B cell (primary cell): ENCODE measurements around the gene ARL3. TPM values are rescaled to one million over a fixed set of nuclear protein-coding genes. Genes with fewer than 3 reads are reported as not detected.

Experiments used
- ATAC-seq: fragments of 200-7000 bp; cut with Tn5 transposase; one replicate; pipeline ENCODE4 v1.10.0; 2021; ENCODE audit warnings: low read depth, mild to moderate bottlenecking, moderate number of reproducible peaks, moderate library complexity
- CTCF ChIA-PET: fragments of 350-600 bp; sonication (Branson Sonifier 250); formaldehyde crosslinking; loops from one replicate; lab custom pipeline; 2021; ENCODE audit warnings: antibody characterized with exemption, inconsistent platforms; lab: Charles Lee
- POLR2A ChIA-PET: fragments of 350-600 bp; sonication (Branson Sonifier 250); formaldehyde crosslinking; loops from one replicate; lab custom pipeline; 2021; ENCODE audit warnings: antibody characterized with exemption; lab: Charles Lee
- DNase-seq: peaks from one replicate; pipeline ENCODE4 v3.0.0; 2013
- H2AFZ ChIP-seq: 2 replicates; pipeline ENCODE4 v1.6.1; 2012; ENCODE audit warnings: mild to moderate bottlenecking, low read depth, low read length; ENCODE audit not compliant: insufficient read depth, poor library complexity, severe bottlenecking
- H3K27ac ChIP-seq, 2 donors: 1 replicate in 1 of 2; 2 replicates in 1 of 2; pipeline ENCODE4 v1.5.1; 2012 to 2013; ENCODE audit warnings: low read length in 2 of 2, mild to moderate bottlenecking in 2 of 2, moderate library complexity in 1 of 2
- H3K27me3 ChIP-seq, 4 experiments: fragments of 200-600 bp in 1 of 4; sonication (generic) in 1 of 4; replicated peaks in 1 of 4; 1 replicate in 2 of 4; 2 replicates in 2 of 4; pipeline versions ENCODE4 v1.6.1 to v1.7.0; 2013 to 2016; ENCODE audit warnings: low read length in 3 of 4, mild to moderate bottlenecking in 2 of 4, mixed read lengths in 1 of 4, moderate library complexity in 1 of 4; ENCODE audit not compliant: insufficient read depth in 4 of 4, control insufficient read depth in 3 of 4; ENCODE audit errors: control extremely low read depth in 1 of 4
- H3K36me3 ChIP-seq, 2 experiments: replicated peaks in 1 of 2; 1 replicate in 1 of 2; 2 replicates in 1 of 2; pipeline versions ENCODE4 v1.6.1 to v1.7.1; 2013; ENCODE audit warnings: low read length in 1 of 2; ENCODE audit not compliant: insufficient read depth in 2 of 2, control insufficient read depth in 1 of 2; ENCODE audit errors: control extremely low read depth in 1 of 2, extremely low read depth in 1 of 2
- H3K4me1 ChIP-seq, 2 donors: fragments of 200-600 bp in 1 of 2; sonication (generic) in 1 of 2; 1 replicate in 1 of 2; 2 replicates in 1 of 2; pipeline versions ENCODE4 v1.5.1 to v1.6.1; 2013 to 2017; ENCODE audit warnings: low read length in 2 of 2; ENCODE audit not compliant: control insufficient read depth in 2 of 2, insufficient read depth in 2 of 2
- H3K4me2 ChIP-seq: replicated peaks from 2 replicates; pipeline ENCODE3; 2012; ENCODE audit warnings: mild to moderate bottlenecking, low read depth, low read length; ENCODE audit not compliant: poor library complexity, severe bottlenecking
- H3K4me3 ChIP-seq, 5 experiments: fragments of 200-600 bp in 1 of 5; sonication (generic) in 1 of 5; 1 replicate in 3 of 5; 2 replicates in 2 of 5; pipeline versions ENCODE4 v1.5.1 to v1.7.0; 2011 to 2016; ENCODE audit warnings: low read length in 4 of 5, mild to moderate bottlenecking in 4 of 5, low read depth in 2 of 5, control low read depth in 1 of 5, moderate library complexity in 1 of 5; ENCODE audit not compliant: insufficient read depth in 1 of 5; ENCODE audit errors: control extremely low read depth in 1 of 5, extremely low read depth in 1 of 5
- H3K79me2 ChIP-seq: fragments of 200-600 bp; sonication (generic); one replicate; pipeline ENCODE4 v1.6.0; 2016; ENCODE audit warnings: low read length; ENCODE audit not compliant: control insufficient read depth, insufficient read depth
- H3K9ac ChIP-seq: fragments of 200-600 bp; sonication (generic); 2 replicates; pipeline ENCODE4 v1.6.1; 2017; ENCODE audit warnings: mild to moderate bottlenecking, low read length, moderate library complexity
- H3K9me3 ChIP-seq, 3 donors: one replicate each; pipeline versions ENCODE4 v1.6.1 to v1.7.1; 2013; ENCODE audit warnings: low read length in 2 of 3; ENCODE audit not compliant: control insufficient read depth in 2 of 3, insufficient read depth in 1 of 3; ENCODE audit errors: control extremely low read depth in 1 of 3
- H4K20me1 ChIP-seq: 2 replicates; pipeline ENCODE4 v1.6.0; 2012; ENCODE audit warnings: mild to moderate bottlenecking, low read length; ENCODE audit not compliant: insufficient read depth, control insufficient read depth, poor library complexity, severe bottlenecking
- H3K27ac Mint-ChIP-seq: one replicate; pipeline ENCODE4 v1.8.0; 2021; ENCODE audit warnings: mixed read lengths
- H3K27me3 Mint-ChIP-seq: one replicate; pipeline ENCODE4 v1.8.0; 2021; ENCODE audit warnings: mixed read lengths
- H3K4me1 Mint-ChIP-seq: one replicate; pipeline ENCODE4 v1.8.0; 2021; ENCODE audit warnings: mixed read lengths
- H3K4me3 Mint-ChIP-seq: one replicate; pipeline ENCODE4 v1.8.0; 2021; ENCODE audit warnings: mixed read lengths
- H3K9me3 Mint-ChIP-seq: one replicate; pipeline ENCODE4 v1.8.0; 2022; ENCODE audit warnings: mixed read lengths; ENCODE audit not compliant: insufficient read depth
- EZH2 ChIP-seq: IDR thresholded peaks from 2 replicates; pipeline ENCODE4 v1.6.1; 2012; ENCODE audit warnings: borderline replicate concordance, low read depth, mild to moderate bottlenecking, moderate library complexity, low read length; ENCODE audit not compliant: insufficient read depth, poor library complexity, severe bottlenecking
- WGBS: methylation state at CpG from one replicate; pipeline ENCODE4 v1.1.5; 2013; ENCODE audit warnings: missing lambda C conversion rate; ENCODE audit not compliant: insufficient coverage; 5-methylcytosine and 5-hydroxymethylcytosine counted together
- intact Hi-C: fragments of 100-400 bp; cut with micrococcal nuclease; formaldehyde crosslinking; loops from one replicate; pipeline ENCODE4 v1.10.0; 2022
- polyA plus RNA-seq: library from polyadenylated mRNA; depleted of rRNA; stranded (reverse); fragments of >200 nt; gene quantifications from 2 replicates; pipeline ENCODE4 v1.2.3, GENCODE V29; 2012
- total RNA-seq, 2 donors: library from RNA; stranded (reverse); fragments of 120-200 nt in 1 of 2; gene quantifications; 1 replicate in 1 of 2; 2 replicates in 1 of 2; pipeline versions ENCODE4 v1.2.3 to v1.2.4, GENCODE V29; 2013 to 2022
- TF ChIP-seq, protein P1 (sequence below): fragments of 200-600 bp; IDR thresholded peaks from one replicate; pipeline ENCODE4 v1.8.0; 2022; ENCODE audit warnings: antibody characterized with exemption, mild to moderate bottlenecking

The ARL3 gene
- total and polyA plus RNA-seq, 2 donors (not counting 1 experiment from before 2014, with no cell fraction given) = 0.91 to 5.5 TPM

DNA sequence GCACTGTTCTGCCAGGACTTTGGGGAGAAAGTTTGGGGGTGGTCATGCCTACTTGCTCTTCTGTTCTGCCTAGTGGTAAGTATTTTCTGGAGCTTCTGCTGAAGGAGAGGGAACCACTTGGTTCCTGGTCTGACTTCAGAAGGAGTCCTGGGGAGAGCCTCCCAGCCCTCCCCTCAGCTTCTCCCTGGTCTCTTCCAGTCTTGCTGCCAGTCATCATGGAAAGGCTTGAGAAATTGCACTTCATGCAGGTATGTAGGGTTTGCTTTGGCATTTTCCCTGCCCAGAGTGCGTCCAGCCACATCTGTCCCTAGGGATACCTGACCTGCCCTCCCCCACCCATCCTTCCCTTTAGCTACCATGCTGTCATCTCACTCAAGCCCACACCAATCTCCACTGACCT lies 18.5 kb upstream of the ARL3 start:
- Histone ChIP-seq H2AFZ (no peak overlapping the region), H3K4me3 (no peak overlapping the region), H4K20me1 (no peaks in the 10 kb centered on the region), H3K79me2 (no peaks in the 10 kb centered on the region), H3K9me3 (no peaks in the 10 kb centered on the region), H3K27me3 (no peaks in the 10 kb centered on the region), H3K27ac (no peak overlapping the region), H3K4me2 (no peak overlapping the region), H3K4me1 (no peaks in the 10 kb centered on the region), H3K9ac (no peak overlapping the region), H3K36me3 (peaks cover 0 to 20% of the 10 kb centered on the region in 2 experiments)
- no peak overlapping the region for H3K27ac Mint-ChIP-seq
- TF ChIP-seq, protein P1, sequence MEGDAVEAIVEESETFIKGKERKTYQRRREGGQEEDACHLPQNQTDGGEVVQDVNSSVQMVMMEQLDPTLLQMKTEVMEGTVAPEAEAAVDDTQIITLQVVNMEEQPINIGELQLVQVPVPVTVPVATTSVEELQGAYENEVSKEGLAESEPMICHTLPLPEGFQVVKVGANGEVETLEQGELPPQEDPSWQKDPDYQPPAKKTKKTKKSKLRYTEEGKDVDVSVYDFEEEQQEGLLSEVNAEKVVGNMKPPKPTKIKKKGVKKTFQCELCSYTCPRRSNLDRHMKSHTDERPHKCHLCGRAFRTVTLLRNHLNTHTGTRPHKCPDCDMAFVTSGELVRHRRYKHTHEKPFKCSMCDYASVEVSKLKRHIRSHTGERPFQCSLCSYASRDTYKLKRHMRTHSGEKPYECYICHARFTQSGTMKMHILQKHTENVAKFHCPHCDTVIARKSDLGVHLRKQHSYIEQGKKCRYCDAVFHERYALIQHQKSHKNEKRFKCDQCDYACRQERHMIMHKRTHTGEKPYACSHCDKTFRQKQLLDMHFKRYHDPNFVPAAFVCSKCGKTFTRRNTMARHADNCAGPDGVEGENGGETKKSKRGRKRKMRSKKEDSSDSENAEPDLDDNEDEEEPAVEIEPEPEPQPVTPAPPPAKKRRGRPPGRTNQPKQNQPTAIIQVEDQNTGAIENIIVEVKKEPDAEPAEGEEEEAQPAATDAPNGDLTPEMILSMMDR = no peak
- TF ChIP-seq EZH2 = no peak
- no peak overlapping the region for H3K4me3 Mint-ChIP-seq
- intact Hi-C loops = no loop called here
- no peaks in the 10 kb centered on the region for H3K4me1 Mint-ChIP-seq
- CTCF ChIA-PET = no interaction called here
- WGBS = 86% methylated on average over 1 of the region's 1 CpG
- POLR2A ChIA-PET = no interaction called here
- no peaks in the 10 kb centered on the region for H3K27me3 Mint-ChIP-seq
- H3K9me3 Mint-ChIP-seq = no peaks in the 10 kb centered on the region
- ATAC-seq (no peak), DNase-seq (no peak)

DNA sequence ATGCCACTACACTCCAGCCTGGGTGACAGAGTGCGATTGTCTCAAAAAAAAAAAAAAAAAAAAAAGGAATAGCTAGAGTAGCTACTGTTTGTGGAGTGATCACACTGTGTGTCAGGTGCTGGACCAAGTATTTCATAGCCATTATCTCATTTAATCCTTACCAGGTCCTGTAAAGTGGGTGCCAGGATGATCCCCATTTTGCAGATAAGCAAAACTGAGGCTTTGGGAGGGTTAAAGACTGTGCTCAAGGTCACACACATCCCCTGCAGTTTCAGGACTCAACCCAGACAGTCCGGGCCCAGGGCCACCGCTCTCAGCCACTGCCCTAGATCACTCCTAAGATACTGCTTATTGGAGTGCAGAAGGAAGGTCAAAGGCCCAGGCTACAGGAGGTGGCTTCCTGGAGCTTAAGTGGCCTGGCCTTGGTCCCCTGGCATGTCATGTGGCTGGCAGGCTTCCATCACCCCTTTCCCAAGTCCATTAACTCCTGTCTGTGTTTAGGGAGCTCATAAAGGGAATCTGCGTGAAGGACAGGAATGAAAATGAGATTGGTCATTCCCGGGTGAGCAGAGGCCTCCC lies 17.1 kb upstream of the ARL3 start:
- ATAC-seq = no peak
- Mint-ChIP-seq H3K4me1 (no peaks in the 10 kb centered on the region), H3K9me3 (no peaks in the 10 kb centered on the region), H3K27ac (no peak overlapping the region), H3K27me3 (no peaks in the 10 kb centered on the region), H3K4me3 (no peak overlapping the region)
- intact Hi-C loops = no loop called here
- POLR2A ChIA-PET = interaction anchor here (0.5 to 0.7 kb wide), 3 partner anchors 10 to 99 kb away, joined by 4 to 6 read pairs (median 5); no protein-coding TSS in a partner anchor
- Histone ChIP-seq H2AFZ (no peak overlapping the region), H3K4me2 (no peak overlapping the region), H3K4me3 (no peak overlapping the region), H4K20me1 (no peaks in the 10 kb centered on the region), H3K9ac (no peak overlapping the region), H3K27ac (no peak overlapping the region), H3K27me3 (no peaks in the 10 kb centered on the region), H3K79me2 (peaks cover 4% of the 10 kb centered on the region), H3K9me3 (no peaks in the 10 kb centered on the region), H3K4me1 (no peaks in the 10 kb centered on the region), H3K36me3 (peaks cover 0 to 26% of the 10 kb centered on the region in 2 experiments)
- CTCF ChIA-PET = interaction anchor here (0.6 to 1.2 kb wide), 3 partner anchors 41 to 170 kb away, joined by 3 to 4 read pairs (median 4); no protein-coding TSS in a partner anchor
- WGBS = 100% methylated on average over 1 of the region's 5 CpGs
- DNase-seq = no peak
- TF ChIP-seq, protein P1 = no peak
- no peak for TF ChIP-seq EZH2
